Neuronal stem cell (in vitro differentiated cells): ENCODE measurements around the gene HBEGF.

Experiments used
- DNase-seq: peaks from one replicate; pipeline ENCODE4 v3.0.0-alpha.2; 2013; ENCODE audit warnings: low spot score
- H2AFZ ChIP-seq: one replicate; pipeline ENCODE4 v1.6.1; 2013; ENCODE audit warnings: mild to moderate bottlenecking, low read length, inconsistent platforms
- H2AK5ac ChIP-seq: 2 replicates; pipeline ENCODE4 v1.6.1; 2013; ENCODE audit warnings: low read depth, mild to moderate bottlenecking, inconsistent platforms, low read length, moderate library complexity, mixed read lengths
- H2BK120ac ChIP-seq: 2 replicates; pipeline ENCODE4 v1.6.1; 2013; ENCODE audit warnings: low read depth, mild to moderate bottlenecking, inconsistent platforms, low read length, moderate library complexity, mixed read lengths
- H2BK12ac ChIP-seq: one replicate; pipeline ENCODE4 v1.6.1; 2013; ENCODE audit warnings: low read length, inconsistent platforms
- H2BK15ac ChIP-seq: 2 replicates; pipeline ENCODE4 v1.6.1; 2013; ENCODE audit warnings: mild to moderate bottlenecking, low read length, inconsistent platforms, mixed read lengths
- H2BK5ac ChIP-seq: one replicate; pipeline ENCODE4 v1.6.1; 2013; ENCODE audit warnings: inconsistent platforms, mild to moderate bottlenecking, low read length, moderate library complexity
- H3K14ac ChIP-seq: one replicate; pipeline ENCODE4 v1.6.1; 2013; ENCODE audit warnings: low read length, inconsistent platforms
- H3K18ac ChIP-seq: 2 replicates; pipeline ENCODE4 v1.6.1; 2013; ENCODE audit warnings: low read length, inconsistent platforms
- H3K23ac ChIP-seq: 2 replicates; pipeline ENCODE4 v1.6.1; 2013; ENCODE audit warnings: low read depth, mild to moderate bottlenecking, mixed read lengths, low read length, inconsistent platforms; ENCODE audit not compliant: poor library complexity
- H3K27ac ChIP-seq: replicated peaks from 3 replicates; pipeline ENCODE4 v1.5.1; 2013; ENCODE audit warnings: low read length, inconsistent platforms
- H3K27me3 ChIP-seq, 3 experiments: 2 replicates each; pipeline ENCODE4 v1.6.1; 2013; ENCODE audit warnings: low read length in 3 of 3, mild to moderate bottlenecking in 2 of 3, inconsistent platforms in 1 of 3, low read depth in 1 of 3, mixed read lengths in 1 of 3, moderate library complexity in 1 of 3; ENCODE audit not compliant: control insufficient read depth in 3 of 3, insufficient read depth in 3 of 3
- H3K36me3 ChIP-seq, 2 donors: replicated peaks in 1 of 2; 2 replicates each; pipeline ENCODE4 v1.6.1; 2013; ENCODE audit warnings: low read length in 2 of 2; ENCODE audit not compliant: control insufficient read depth in 2 of 2, insufficient read depth in 2 of 2
- H3K4ac ChIP-seq: 2 replicates; pipeline ENCODE4 v1.6.1; 2013; ENCODE audit warnings: inconsistent platforms, mild to moderate bottlenecking, low read length, moderate library complexity
- H3K4me1 ChIP-seq, 2 donors: 1 replicate in 1 of 2; 2 replicates in 1 of 2; pipeline ENCODE4 v1.6.1; 2013; ENCODE audit warnings: low read length in 2 of 2, low read depth in 1 of 2; ENCODE audit not compliant: control insufficient read depth in 2 of 2, insufficient read depth in 1 of 2
- H3K4me2 ChIP-seq: one replicate; pipeline ENCODE4 v1.6.1; 2013; ENCODE audit warnings: mild to moderate bottlenecking, low read length, inconsistent platforms; ENCODE audit not compliant: insufficient read depth, poor library complexity, severe bottlenecking
- H3K4me3 ChIP-seq, 2 donors: 2 replicates each; pipeline ENCODE4 v1.5.1; 2013; ENCODE audit warnings: low read length in 2 of 2, mild to moderate bottlenecking in 2 of 2, inconsistent platforms in 1 of 2, moderate library complexity in 1 of 2
- H3K79me1 ChIP-seq: one replicate; pipeline ENCODE4 v1.6.1; 2013; ENCODE audit warnings: low read depth, mild to moderate bottlenecking, inconsistent platforms, low read length, moderate library complexity
- H3K9ac ChIP-seq: one replicate; pipeline ENCODE4 v1.6.1; 2013; ENCODE audit warnings: mild to moderate bottlenecking, low read depth, low read length, inconsistent platforms; ENCODE audit not compliant: poor library complexity
- H3K9me3 ChIP-seq, 2 donors: replicated peaks in 1 of 2; 2 replicates each; pipeline versions ENCODE3 to v1.6.1; 2013; ENCODE audit warnings: low read length in 2 of 2, mild to moderate bottlenecking in 2 of 2, inconsistent platforms in 1 of 2, low read depth in 1 of 2, mixed read lengths in 1 of 2, moderate library complexity in 1 of 2; ENCODE audit not compliant: control insufficient read depth in 2 of 2, insufficient read depth in 1 of 2
- H4K8ac ChIP-seq: one replicate; pipeline ENCODE4 v1.6.1; 2013; ENCODE audit warnings: low read depth, mild to moderate bottlenecking, inconsistent platforms, low read length, moderate library complexity
- H4K91ac ChIP-seq: one replicate; pipeline ENCODE4 v1.6.1; 2013; ENCODE audit warnings: low read length, low read depth, mild to moderate bottlenecking, inconsistent platforms; ENCODE audit not compliant: poor library complexity
- WGBS, 2 donors: extraction: QIAGEN DNeasy Blood & Tissue Kit; methylation state at CpG; one replicate each; pipeline ENCODE4 v1.1.7; 2013; ENCODE audit warnings: missing lambda C conversion rate in 2 of 2, mixed read lengths in 1 of 2; ENCODE audit not compliant: insufficient read length in 2 of 2, insufficient replicate concordance in 1 of 2; ENCODE audit errors: extremely low coverage in 2 of 2; 5-methylcytosine and 5-hydroxymethylcytosine counted together

HBEGF gene

GRCh38 chr5:140287801-140288521 is 58.4 kb downstream of the HBEGF start:
- H3K18ac ChIP-seq, result no peak overlapping the region
- no peaks in the 10 kb centered on the region for H3K27me3 ChIP-seq
- no peak overlapping the region for H2BK120ac ChIP-seq
- H3K4me2 ChIP-seq, result no peak overlapping the region
- no peak overlapping the region for H2AFZ ChIP-seq
- H4K8ac ChIP-seq, result no peak overlapping the region
- H2AK5ac ChIP-seq, result no peak overlapping the region
- peaks cover 0 to 1% of the 10 kb centered on the region in 2 donors for H3K4me1 ChIP-seq
- no peak overlapping the region for H2BK5ac ChIP-seq
- H3K36me3 ChIP-seq, result peaks cover 0 to 4% of the 10 kb centered on the region in 2 donors
- H2BK15ac ChIP-seq, result no peak overlapping the region
- H3K4me3 ChIP-seq, result no peak overlapping the region
- no CpG with 5 or more reads among the region's 7 CpGs for WGBS, 2 donors
- H3K27ac ChIP-seq, result no peak overlapping the region
- no peak overlapping the region for H2BK12ac ChIP-seq
- H3K79me1 ChIP-seq, result peaks cover 2% of the 10 kb centered on the region
- no peak overlapping the region for H3K23ac ChIP-seq
- H3K9me3 ChIP-seq, result no peaks in the 10 kb centered on the region
- H3K9ac ChIP-seq, result no peak overlapping the region
- H3K4ac ChIP-seq, result no peak overlapping the region
- H4K91ac ChIP-seq, result no peak overlapping the region
- no peak for DNase-seq
- no peak overlapping the region for H3K14ac ChIP-seq

GRCh38 chr5:140286424-140286823 is 60.0 kb downstream of the HBEGF start:
- Histone ChIP-seq H3K18ac (no peak overlapping the region), H2AK5ac (no peak overlapping the region), H3K23ac (no peak overlapping the region), H3K9ac (no peak overlapping the region), H3K27ac (no peak overlapping the region), H2BK12ac (no peak overlapping the region), H3K9me3 (no peaks in the 10 kb centered on the region), H3K79me1 (peaks cover 2% of the 10 kb centered on the region), H3K4me3 (no peak overlapping the region), H3K4ac (no peak overlapping the region), H2BK5ac (no peak overlapping the region), H3K4me1 (no peaks in the 10 kb centered on the region), H2AFZ (no peak overlapping the region), H4K8ac (no peak overlapping the region), H2BK15ac (no peak overlapping the region), H2BK120ac (no peak overlapping the region), H3K4me2 (no peak overlapping the region), H3K27me3 (no peaks in the 10 kb centered on the region), H3K14ac (no peak overlapping the region), H3K36me3 (peaks cover 0 to 4% of the 10 kb centered on the region in 2 donors), H4K91ac (no peak overlapping the region)
- DNase-seq, result no peak
- no CpG with 5 or more reads among the region's 5 CpGs for WGBS, 2 donors

GRCh38 chr5:140284013-140284412 is 62.4 kb downstream of the HBEGF start:
- Histone ChIP-seq H3K27ac (no peak overlapping the region), H3K9me3 (no peaks in the 10 kb centered on the region), H3K23ac (no peak overlapping the region), H3K4me1 (no peaks in the 10 kb centered on the region), H2BK5ac (no peak overlapping the region), H3K4ac (no peak overlapping the region), H2BK120ac (no peak overlapping the region), H3K79me1 (peaks cover 2% of the 10 kb centered on the region), H3K14ac (no peak overlapping the region), H3K27me3 (no peaks in the 10 kb centered on the region), H3K36me3 (peaks cover 0 to 26% of the 10 kb centered on the region in 2 donors), H2AK5ac (no peak overlapping the region), H2BK15ac (no peak overlapping the region), H3K4me3 (no peak overlapping the region), H3K9ac (no peak overlapping the region), H2BK12ac (no peak overlapping the region), H4K91ac (no peak overlapping the region), H3K18ac (no peak overlapping the region), H4K8ac (no peak overlapping the region), H2AFZ (no peak overlapping the region), H3K4me2 (no peak overlapping the region)
- WGBS, 2 donors, result no CpG with 5 or more reads among the region's 3 CpGs
- no peak for DNase-seq
